Activated T-cell treated with anti-CD3 and anti-CD28 coated beads, Interleukin-2, amount 50 U/mL, for 48 hours (primary cell): ENCODE data around the gene SSTR3.
A peak's percentile ranks its signal among the peaks of the same experiment; 100 is the strongest.

Experiments
- DNase-seq, 2 experiments: peaks; one replicate each; pipeline ENCODE4 v3.0.0-alpha.2; 2020

The SSTR3 gene

DNA sequence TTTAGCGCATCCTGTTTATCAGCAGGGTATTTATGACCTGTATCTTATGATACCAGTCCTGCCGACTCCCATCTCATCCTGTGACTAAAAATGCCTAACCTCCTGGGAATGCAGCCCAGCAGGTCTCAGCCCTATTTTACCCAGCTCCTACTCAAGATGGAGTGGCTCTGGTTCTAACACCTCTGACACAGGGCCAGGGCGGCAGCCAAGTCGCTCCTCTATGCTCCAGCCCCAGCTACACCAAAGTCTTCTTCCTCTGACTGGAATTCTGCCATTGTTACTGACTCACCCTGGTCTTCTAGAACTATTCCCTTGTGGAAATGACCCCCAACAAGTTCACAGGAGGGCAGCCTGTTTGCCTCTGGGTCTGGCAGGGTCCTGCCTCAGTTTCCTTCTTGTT is 16.4 kb downstream of the SSTR3 start:
- DNase-seq = no peak

DNA sequence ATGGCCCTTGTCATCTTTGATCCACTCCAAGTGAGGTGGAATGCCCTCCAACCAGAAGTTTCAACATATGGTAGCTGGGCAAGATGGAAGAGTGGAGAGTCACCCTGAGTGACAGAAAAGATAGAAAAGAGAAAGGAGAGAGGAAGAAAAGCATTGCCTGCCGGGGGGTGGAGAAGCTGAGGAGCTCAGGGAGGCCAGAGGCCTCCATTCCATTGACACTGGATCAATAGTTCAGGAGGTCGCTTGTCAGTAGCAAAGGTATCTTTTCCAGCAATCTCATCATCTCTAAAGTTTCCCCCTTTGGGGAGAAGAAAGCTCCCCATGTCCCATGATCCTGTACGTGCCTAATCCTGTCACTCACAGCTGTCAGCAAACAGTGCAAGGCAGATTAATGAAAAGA is 17.5 kb downstream of the SSTR3 start:
- DNase-seq = no peak

GRCh38 chr22:37193629-37194191 is 18.6 kb downstream of the SSTR3 start:
- peak; percentile 71 to 73 for DNase-seq

DNA sequence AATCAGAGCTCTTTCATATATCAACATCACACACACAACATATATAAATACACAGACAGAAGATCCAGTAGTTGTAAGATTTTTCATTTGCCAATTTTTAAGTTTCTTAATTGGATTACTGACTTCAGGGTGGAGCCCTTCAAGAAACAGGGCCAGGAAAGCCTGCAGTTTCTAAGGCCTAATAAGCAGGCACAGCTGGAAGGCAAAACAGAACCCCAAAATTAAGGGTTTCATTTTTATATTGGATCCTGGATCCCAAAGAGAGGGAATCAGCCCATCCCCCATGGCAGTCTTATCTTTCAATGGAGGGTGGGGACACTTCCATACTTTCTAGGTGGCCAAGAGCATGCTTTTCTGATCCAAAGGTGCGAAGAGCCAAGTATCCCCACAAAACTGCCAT is 19.5 kb downstream of the SSTR3 start:
- no peak for DNase-seq

DNA sequence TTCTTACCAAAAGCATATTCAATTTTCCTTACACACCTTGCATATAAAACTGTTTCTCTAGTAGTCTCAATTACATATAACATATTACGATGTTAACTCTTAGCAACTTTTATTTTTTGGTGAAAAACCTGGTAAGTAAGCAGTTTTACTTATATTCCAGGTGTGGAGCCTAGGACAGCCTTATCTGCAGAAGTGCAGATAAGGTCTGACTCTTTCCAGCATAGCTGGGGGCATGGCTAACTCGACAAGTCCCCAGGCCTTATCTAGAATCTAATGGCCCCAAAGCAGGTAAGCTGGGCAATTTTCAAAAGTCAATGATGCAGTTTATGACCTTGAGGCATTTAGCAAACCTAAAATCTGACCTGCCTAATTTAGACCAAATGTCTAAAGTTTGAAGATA is 20.1 kb downstream of the SSTR3 start:
- no peak for DNase-seq

GRCh38 chr22:37190262-37190780 is 22.0 kb downstream of the SSTR3 start:
- no peak for DNase-seq

- DNase-seq = no peak
These were observed 23.3 kb downstream of the SSTR3 start for GRCh38 chr22:37188901-37189466.

DNA sequence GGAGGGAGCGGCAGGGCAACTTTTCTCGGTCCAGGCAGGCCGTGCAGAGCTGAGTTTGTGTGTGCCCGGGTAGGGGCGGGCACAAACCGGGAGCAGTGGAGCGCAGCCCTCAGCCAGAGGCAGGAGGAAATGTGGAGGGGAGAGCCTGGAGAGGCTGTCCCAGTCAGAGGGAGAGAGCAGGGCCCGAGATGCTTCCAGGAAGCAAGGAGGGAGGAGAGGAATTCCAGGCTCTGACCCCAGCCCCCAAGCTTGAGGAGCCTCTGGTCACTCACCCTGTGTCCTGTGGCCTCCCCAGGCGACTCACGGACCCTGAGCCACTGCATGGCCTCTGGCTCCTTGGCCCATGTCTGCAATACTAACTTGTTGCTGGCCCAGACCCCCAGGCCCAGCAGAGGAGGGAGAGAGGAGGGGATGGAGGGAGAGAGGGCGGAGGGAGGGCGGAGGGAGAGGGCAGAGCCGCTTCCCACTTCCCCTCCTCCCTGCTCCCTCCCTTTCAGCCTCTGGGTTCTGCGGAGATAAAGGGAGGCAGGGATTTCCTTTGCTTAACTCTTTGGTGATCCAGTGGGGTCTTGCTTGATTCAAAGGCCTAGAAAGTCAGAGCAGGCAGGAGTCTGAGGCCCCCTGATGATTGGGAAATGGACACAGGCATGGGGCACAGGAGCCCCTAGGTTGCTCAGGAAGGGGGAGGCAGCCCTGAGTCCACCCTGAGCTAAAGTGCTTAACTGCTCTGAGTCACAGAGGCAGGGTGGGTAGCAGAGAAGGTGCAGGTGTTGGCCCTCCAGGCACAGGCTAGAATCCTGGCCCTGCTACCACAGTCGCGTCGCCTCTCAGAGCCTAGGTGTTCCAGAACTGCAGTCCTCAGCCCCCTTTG is 24.2 kb downstream of the SSTR3 start, which contains the start of gene C1QTNF6:
TSS of gene C1QTNF6 (minus strand) at position 357 of the 871 bp plus-strand sequence. CDS start at position 323, 34 bp downstream.
- DNase-seq = no peak

DNA sequence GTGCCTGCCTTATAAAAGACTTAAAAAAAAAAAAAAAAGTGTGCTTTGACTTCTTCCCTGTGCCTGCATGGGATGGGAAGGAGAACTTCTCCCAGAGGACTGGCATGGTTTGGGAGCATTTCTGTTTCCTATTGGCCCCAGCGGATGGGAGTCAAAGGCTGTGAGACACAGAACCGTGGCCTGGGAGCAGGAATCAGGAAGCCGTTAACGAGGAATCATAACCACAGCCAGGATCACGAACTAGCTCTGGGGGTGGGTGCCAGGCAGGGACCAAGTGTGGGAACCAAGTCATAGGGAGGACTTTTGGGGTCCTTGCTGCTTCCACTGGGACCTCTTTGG is 24.8 kb downstream of the SSTR3 start:
- DNase-seq = no peak

- no peak for DNase-seq
These were observed 25.2 kb downstream of the SSTR3 start for GRCh38 chr22:37186997-37187522.

GRCh38 chr22:37186228-37186996 is 25.9 kb downstream of the SSTR3 start:
- DNase-seq = peak; percentile 60 to 63

GRCh38 chr22:37185646-37186227 is 26.5 kb downstream of the SSTR3 start:
- DNase-seq = no peak

- no peak for DNase-seq
These were observed 27.3 kb downstream of the SSTR3 start for GRCh38 chr22:37184816-37185541.

DNA sequence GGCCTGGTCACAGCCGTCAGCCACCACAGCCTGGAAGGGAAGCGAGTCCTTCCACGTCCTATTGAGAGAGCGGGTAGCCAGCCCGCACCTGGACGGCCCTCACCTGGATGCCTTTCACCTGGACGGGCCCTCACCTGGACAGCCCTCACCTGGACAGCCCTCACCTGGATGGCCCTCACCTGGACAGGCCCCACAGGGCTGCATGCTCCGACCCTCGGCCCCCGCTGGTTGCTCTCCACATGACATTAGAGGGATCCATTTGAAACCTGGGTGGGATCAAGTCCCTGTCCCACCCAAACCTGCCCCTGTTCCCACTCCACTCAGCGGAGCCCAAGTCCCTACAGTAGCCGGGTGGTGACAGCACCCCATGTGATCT is 27.9 kb downstream of the SSTR3 start:
- DNase-seq = no peak

DNA sequence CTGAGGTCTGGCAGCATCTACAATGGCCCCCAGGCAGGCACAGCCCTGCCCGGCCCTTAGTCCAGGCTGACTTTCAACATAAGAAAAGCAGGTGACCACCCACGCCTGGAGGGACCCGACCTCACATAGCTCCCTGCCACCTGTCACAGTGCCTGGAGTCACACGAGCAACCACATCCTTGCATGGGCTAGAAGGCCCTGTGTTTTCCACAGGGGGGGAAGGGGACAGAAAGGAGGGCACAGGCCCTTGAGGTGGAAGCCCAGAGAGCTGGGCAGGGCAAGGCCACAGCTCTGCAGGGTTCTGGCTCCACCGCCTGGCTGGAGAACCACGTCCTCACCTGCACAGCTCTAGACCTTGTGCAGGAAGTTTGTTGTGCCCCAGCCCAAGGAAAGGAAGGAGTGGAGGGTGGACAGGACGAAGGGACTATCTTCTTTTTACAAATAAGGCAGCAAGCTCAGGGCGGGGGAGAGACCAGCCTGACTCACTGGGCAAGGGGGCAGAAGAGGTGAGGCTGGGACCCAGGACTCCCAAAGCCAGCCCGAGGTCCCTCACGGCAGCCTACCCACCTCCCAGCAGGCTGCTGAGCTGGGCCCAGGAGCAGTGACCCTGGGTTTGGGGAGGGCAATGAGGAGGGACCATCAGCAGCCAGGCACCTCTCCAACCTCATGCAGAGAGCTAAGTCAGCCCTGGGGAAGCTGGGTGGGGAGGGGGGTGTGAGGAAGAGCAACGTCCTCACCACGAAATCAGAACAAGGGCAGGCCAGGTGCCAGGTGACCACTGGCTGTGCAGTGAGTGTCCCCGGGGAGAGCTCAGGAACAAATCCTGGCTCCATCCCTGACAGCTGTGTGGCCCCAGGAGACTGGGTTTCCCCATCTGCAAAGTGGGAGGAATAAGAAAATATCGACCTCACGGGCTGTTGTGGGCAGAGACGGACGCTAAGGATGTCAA is 28.6 kb downstream of the SSTR3 start:
- no peak for DNase-seq

GRCh38 chr22:37182949-37183245 is 29.4 kb downstream of the SSTR3 start:
- no peak for DNase-seq

DNA sequence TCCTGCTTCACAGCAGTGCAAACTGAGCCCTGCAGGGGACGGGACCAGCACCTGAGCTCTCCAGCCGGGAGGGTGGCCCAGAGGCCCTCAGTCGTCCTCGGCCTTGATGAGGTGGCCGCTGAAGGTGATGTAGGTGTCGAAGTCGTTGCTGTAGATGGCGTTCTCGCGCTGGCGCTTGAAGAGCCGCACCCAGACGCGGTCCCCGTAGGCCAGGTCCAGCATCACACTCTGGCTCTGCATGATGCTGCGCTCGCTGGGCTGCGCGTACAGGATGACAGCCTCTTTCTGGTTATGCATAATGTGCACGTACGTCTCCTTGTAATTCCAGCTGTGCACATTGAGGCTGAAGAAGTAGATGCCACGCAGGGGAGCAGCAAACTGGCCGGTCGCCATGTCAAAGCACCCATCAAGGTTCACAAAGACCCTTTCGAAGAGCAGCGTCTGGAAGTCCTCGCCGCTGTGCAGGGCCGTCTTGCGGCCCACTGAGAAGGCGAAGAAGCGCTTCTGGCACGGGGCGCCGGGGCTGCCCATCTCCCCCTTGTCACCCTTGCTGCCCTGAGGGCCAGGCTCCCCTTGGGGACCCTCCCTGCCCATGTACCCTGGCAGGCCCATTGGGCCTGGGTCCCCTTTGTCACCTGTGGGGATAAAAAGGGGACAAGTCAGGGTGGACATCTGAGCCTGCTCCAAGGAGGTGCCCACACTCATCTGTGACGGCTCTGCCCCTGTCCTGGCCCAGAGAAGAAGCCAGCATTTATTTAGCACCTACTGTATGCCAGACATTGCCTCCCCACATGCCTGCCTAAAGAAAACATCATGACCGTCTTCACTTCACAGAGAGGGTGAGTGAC is 30.0 kb downstream of the SSTR3 start:
- DNase-seq = no peak

GRCh38 chr22:37181681-37182080 is 30.6 kb downstream of the SSTR3 start:
- DNase-seq = no peak

DNA sequence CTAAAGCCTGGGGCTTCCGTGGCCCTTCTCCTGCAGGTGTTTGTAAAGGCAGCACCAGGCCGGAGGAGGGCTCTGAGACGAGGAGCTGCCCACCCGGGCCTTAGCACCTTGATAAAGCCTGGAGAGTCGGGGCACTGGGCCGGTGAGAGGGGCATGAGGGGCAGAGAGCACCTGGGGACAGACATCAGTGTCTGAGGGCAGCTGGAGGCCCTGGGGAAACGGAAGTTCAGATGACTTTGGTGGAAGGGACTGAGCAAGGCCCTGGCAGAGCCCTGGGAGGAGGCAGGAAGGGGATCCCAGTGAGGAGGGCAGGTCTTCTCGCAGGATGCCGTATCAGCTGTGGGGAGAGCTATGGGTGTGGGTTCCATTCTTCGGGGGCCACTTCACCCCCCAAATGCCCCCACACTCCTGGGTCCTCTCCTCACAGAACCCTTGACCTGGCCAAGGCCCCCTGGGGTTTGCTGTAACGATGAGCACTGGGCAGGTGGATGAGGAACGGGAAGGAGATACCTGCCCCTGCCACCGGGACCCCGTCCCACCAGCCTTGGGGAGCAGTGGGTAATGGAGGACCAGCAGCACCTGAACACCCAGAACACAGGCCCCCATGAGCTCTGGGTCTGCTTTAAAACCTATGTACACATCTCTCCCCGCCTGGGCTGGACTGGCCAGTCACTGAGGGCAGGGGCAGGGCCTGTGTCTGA is 31.6 kb downstream of the SSTR3 start:
- DNase-seq = no peak
